GM12865 (cell line): ENCODE results near the gene MGAT5.
"Not testable (repeated sequence)": the region's sequence is repeated elsewhere in the genome, so short reads cannot be mapped to it uniquely, and the experiment has no call there.

ENCODE experiments used
- DNase-seq: peaks from one replicate; pipeline ENCODE4 v3.0.0; 2010; ENCODE audit warnings: low read depth
- H3K4me3 ChIP-seq: 2 replicates; pipeline ENCODE4 v1.5.1; 2011; ENCODE audit warnings: mild to moderate bottlenecking, low read depth, low read length, control low read depth
- CTCF ChIP-seq: IDR thresholded peaks from 2 replicates; pipeline ENCODE4 v1.5.1; 2011; ENCODE audit warnings: low read length, control low read depth, low read depth, inconsistent platforms; ENCODE audit not compliant: insufficient read depth; ENCODE audit errors: missing control alignments

Gene MGAT5

GRCh38 chr2:134289225-134289624 is 35.4 kb downstream of the MGAT5 start:
- H3K4me3 ChIP-seq, result no peak overlapping the region
- no peak for TF ChIP-seq CTCF
- no peak for DNase-seq

GRCh38 chr2:134290358-134290757 is 36.5 kb downstream of the MGAT5 start:
- H3K4me3 ChIP-seq, result no peak overlapping the region; the same call in 1 of the 2 replicates
- DNase-seq, result peak; percentile 77
- TF ChIP-seq CTCF, result no peak

- no peak overlapping the region for H3K4me3 ChIP-seq
- DNase-seq, result no peak
- no peak for TF ChIP-seq CTCF
These were observed 38.6 kb downstream of the MGAT5 start for GRCh38 chr2:134292514-134292913.

GRCh38 chr2:134293719-134294537 is 40.1 kb downstream of the MGAT5 start:
- no peak for TF ChIP-seq CTCF
- DNase-seq, result no peak
- H3K4me3 ChIP-seq, result no peak overlapping the region

- not testable (repeated sequence) for H3K4me3 ChIP-seq, DNase-seq
These were observed 40.7 kb downstream of the MGAT5 start for GRCh38 chr2:134294598-134294997.

- no peak for DNase-seq
- no peak overlapping the region for H3K4me3 ChIP-seq
- no peak for TF ChIP-seq CTCF
These were observed 41.6 kb downstream of the MGAT5 start for GRCh38 chr2:134295441-134295840.

- H3K4me3 ChIP-seq, result no peak overlapping the region
- no peak for DNase-seq
- TF ChIP-seq CTCF, result no peak
These were observed 42.4 kb downstream of the MGAT5 start for GRCh38 chr2:134296301-134296700.
